B cell (primary cell): ENCODE measurements around the gene MRTFA.

Experiments used
- EZH2 ChIP-seq: IDR thresholded peaks from 2 replicates; pipeline ENCODE4 v1.6.1; 2012; ENCODE audit warnings: borderline replicate concordance, low read depth, mild to moderate bottlenecking, moderate library complexity, low read length; ENCODE audit not compliant: insufficient read depth, poor library complexity, severe bottlenecking
- TF ChIP-seq, protein P1 (sequence below): fragments of 200-600 bp; IDR thresholded peaks from one replicate; pipeline ENCODE4 v1.8.0; 2022; ENCODE audit warnings: antibody characterized with exemption, mild to moderate bottlenecking

- TF ChIP-seq, protein P1, sequence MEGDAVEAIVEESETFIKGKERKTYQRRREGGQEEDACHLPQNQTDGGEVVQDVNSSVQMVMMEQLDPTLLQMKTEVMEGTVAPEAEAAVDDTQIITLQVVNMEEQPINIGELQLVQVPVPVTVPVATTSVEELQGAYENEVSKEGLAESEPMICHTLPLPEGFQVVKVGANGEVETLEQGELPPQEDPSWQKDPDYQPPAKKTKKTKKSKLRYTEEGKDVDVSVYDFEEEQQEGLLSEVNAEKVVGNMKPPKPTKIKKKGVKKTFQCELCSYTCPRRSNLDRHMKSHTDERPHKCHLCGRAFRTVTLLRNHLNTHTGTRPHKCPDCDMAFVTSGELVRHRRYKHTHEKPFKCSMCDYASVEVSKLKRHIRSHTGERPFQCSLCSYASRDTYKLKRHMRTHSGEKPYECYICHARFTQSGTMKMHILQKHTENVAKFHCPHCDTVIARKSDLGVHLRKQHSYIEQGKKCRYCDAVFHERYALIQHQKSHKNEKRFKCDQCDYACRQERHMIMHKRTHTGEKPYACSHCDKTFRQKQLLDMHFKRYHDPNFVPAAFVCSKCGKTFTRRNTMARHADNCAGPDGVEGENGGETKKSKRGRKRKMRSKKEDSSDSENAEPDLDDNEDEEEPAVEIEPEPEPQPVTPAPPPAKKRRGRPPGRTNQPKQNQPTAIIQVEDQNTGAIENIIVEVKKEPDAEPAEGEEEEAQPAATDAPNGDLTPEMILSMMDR, result no peak
- TF ChIP-seq EZH2, result no peak
Observed at GRCh38 chr22:40401981-40402406, 234.5 kb downstream of the MRTFA start.
